Astrocyte (in vitro differentiated cells and primary cell): ENCODE results near the gene ITGB1. TPM values are rescaled to one million over a fixed set of nuclear protein-coding genes. Genes with fewer than 3 reads are reported as not detected.

Source experiments
- DNase-seq: peaks from one replicate; pipeline ENCODE4 v3.0.0-alpha.2; 2010; ENCODE audit warnings: low read depth
- FAIRE-seq: peaks from 2 replicates; lab custom pipeline; 2011; peaks lifted over from hg19 to GRCh38; lab: Jason Lieb, UNC
- H2AFZ ChIP-seq: 2 replicates; pipeline ENCODE4 v1.6.0; 2012; ENCODE audit warnings: low read depth, low read length, inconsistent platforms
- H3K27ac ChIP-seq: 2 replicates; pipeline ENCODE4 v1.5.1; 2011; ENCODE audit warnings: low read depth, low read length, inconsistent platforms
- H3K27me3 ChIP-seq: 2 replicates; pipeline ENCODE4 v1.6.0; 2011; ENCODE audit warnings: low read length, inconsistent platforms; ENCODE audit not compliant: insufficient read depth
- H3K36me3 ChIP-seq: 2 replicates; pipeline ENCODE4 v1.5.1; 2011; ENCODE audit warnings: low read length, inconsistent platforms; ENCODE audit not compliant: insufficient read depth
- H3K4me1 ChIP-seq: 2 replicates; pipeline ENCODE4 v1.5.1; 2011; ENCODE audit warnings: low read length, inconsistent platforms; ENCODE audit not compliant: insufficient read depth
- H3K4me2 ChIP-seq: 2 replicates; pipeline ENCODE4 v1.6.0; 2012; ENCODE audit warnings: low read length, inconsistent platforms
- H3K4me3 ChIP-seq: 2 replicates; pipeline ENCODE4 v1.5.1; 2011; ENCODE audit warnings: low read depth, mild to moderate bottlenecking, low read length, inconsistent platforms; ENCODE audit not compliant: insufficient read depth
- H3K79me2 ChIP-seq: 2 replicates; pipeline ENCODE4 v1.6.0; 2012; ENCODE audit warnings: mild to moderate bottlenecking, low read length, inconsistent platforms; ENCODE audit not compliant: insufficient read depth
- H3K9ac ChIP-seq: 2 replicates; pipeline ENCODE4 v1.6.0; 2012; ENCODE audit warnings: mild to moderate bottlenecking, low read length, inconsistent platforms
- H3K9me3 ChIP-seq: 2 replicates; pipeline ENCODE4 v1.5.1; 2012; ENCODE audit warnings: low read depth, mild to moderate bottlenecking, low read length, inconsistent platforms; ENCODE audit not compliant: insufficient read depth
- H4K20me1 ChIP-seq: 2 replicates; pipeline ENCODE4 v1.6.0; 2012; ENCODE audit warnings: low read length, inconsistent platforms; ENCODE audit not compliant: insufficient read depth
- H3K27ac Mint-ChIP-seq: one replicate; pipeline ENCODE4 v1.8.0; 2021; ENCODE audit warnings: mild to moderate bottlenecking, mixed read lengths; ENCODE audit not compliant: unreplicated experiment
- H3K27me3 Mint-ChIP-seq: one replicate; pipeline ENCODE4 v1.8.0; 2021; ENCODE audit warnings: low read depth, mixed read lengths; ENCODE audit not compliant: unreplicated experiment
- H3K36me3 Mint-ChIP-seq: one replicate; pipeline ENCODE4 v1.8.0; 2021; ENCODE audit warnings: low read depth, mixed read lengths; ENCODE audit not compliant: unreplicated experiment
- H3K4me1 Mint-ChIP-seq: one replicate; pipeline ENCODE4 v1.8.0; 2021; ENCODE audit warnings: low read depth, mixed read lengths; ENCODE audit not compliant: unreplicated experiment
- H3K4me3 Mint-ChIP-seq: one replicate; pipeline ENCODE4 v1.8.0; 2021; ENCODE audit warnings: mild to moderate bottlenecking, moderate library complexity, mixed read lengths; ENCODE audit not compliant: unreplicated experiment
- H3K9me3 Mint-ChIP-seq: one replicate; pipeline ENCODE4 v1.8.0; 2021; ENCODE audit warnings: mild to moderate bottlenecking, mixed read lengths; ENCODE audit not compliant: unreplicated experiment
- EZH2 ChIP-seq: IDR thresholded peaks from 2 replicates; pipeline ENCODE4 v1.6.1; 2012; ENCODE audit warnings: mild to moderate bottlenecking, low read length, inconsistent platforms; ENCODE audit not compliant: insufficient read depth
- total RNA-seq: library from RNA; stranded (reverse); gene quantifications from 2 replicates; pipeline ENCODE4 v1.2.1, GENCODE V29; 2021
- TF ChIP-seq, protein P1 (sequence below): IDR thresholded peaks from 2 replicates; pipeline ENCODE4 v1.5.1; 2011; ENCODE audit warnings: low read depth, mild to moderate bottlenecking, inconsistent platforms, low read length, moderate library complexity; ENCODE audit not compliant: insufficient read depth

ITGB1 gene
- total RNA-seq, 1 donor from 2014 or later, result 2,575 TPM

DNA sequence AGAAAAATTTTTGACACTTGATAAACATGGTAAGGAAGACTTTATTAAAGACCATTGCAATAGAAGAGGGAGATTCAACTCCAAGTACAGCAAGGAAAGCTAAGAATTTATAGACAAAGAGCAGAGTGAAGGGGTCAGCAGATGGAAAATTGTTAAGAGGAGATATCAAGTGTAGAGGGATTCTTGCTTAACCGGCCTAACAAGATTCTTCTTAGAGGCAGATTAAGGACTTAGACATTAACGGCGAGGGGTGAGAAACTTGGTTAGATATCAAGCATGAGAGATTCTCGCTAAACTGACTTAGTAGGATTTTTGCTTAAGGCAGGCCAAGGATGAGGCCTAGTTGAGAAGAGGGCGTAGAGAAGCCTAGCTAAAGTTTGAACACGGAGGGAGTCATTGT is 76.0 kb downstream of the ITGB1 start:
- H3K4me3 Mint-ChIP-seq, result no peak overlapping the region
- Histone ChIP-seq H3K4me3 (no peak overlapping the region), H3K4me2 (no peak overlapping the region), H3K9ac (no peak overlapping the region), H3K79me2 (no peaks in the 10 kb centered on the region), H3K9me3 (no peaks in the 10 kb centered on the region), H3K27me3 (no peaks in the 10 kb centered on the region), H4K20me1 (no peaks in the 10 kb centered on the region), H3K36me3 (no peaks in the 10 kb centered on the region), H3K27ac (no peak overlapping the region), H2AFZ (no peak overlapping the region), H3K4me1 (no peaks in the 10 kb centered on the region)
- no peak overlapping the region for H3K27ac Mint-ChIP-seq
- TF ChIP-seq, protein P1, sequence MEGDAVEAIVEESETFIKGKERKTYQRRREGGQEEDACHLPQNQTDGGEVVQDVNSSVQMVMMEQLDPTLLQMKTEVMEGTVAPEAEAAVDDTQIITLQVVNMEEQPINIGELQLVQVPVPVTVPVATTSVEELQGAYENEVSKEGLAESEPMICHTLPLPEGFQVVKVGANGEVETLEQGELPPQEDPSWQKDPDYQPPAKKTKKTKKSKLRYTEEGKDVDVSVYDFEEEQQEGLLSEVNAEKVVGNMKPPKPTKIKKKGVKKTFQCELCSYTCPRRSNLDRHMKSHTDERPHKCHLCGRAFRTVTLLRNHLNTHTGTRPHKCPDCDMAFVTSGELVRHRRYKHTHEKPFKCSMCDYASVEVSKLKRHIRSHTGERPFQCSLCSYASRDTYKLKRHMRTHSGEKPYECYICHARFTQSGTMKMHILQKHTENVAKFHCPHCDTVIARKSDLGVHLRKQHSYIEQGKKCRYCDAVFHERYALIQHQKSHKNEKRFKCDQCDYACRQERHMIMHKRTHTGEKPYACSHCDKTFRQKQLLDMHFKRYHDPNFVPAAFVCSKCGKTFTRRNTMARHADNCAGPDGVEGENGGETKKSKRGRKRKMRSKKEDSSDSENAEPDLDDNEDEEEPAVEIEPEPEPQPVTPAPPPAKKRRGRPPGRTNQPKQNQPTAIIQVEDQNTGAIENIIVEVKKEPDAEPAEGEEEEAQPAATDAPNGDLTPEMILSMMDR, result no peak
- TF ChIP-seq EZH2, result no peak
- H3K36me3 Mint-ChIP-seq, result no peaks in the 10 kb centered on the region
- H3K4me1 Mint-ChIP-seq, result peaks cover 3% of the 10 kb centered on the region
- H3K9me3 Mint-ChIP-seq, result no peaks in the 10 kb centered on the region
- FAIRE-seq (no peak), DNase-seq (no peak)
- H3K27me3 Mint-ChIP-seq, result no peaks in the 10 kb centered on the region

DNA sequence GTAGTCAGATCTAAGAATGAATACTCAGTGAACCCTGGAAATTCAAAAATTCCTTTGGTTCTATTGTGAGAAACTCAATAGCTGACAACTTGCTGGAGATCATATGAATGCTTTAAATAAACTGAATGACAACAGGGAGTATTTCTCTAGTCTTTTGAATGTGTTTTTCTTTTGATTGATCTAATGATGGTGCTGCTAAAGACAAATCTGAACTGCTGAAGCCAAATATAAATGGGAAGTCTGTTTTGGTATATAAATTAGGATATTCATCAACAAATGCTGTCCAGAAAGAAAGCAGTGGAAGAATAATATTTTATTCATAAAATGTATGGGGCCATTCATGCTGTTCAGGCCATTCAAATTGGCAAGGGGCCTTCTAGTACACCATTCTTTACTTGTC is 79.4 kb downstream of the ITGB1 start:
- H3K9ac ChIP-seq, result no peak overlapping the region
- no peaks in the 10 kb centered on the region for H3K9me3 Mint-ChIP-seq
- no peaks in the 10 kb centered on the region for H3K36me3 ChIP-seq
- H3K4me1 Mint-ChIP-seq, result peaks cover 3% of the 10 kb centered on the region
- no peaks in the 10 kb centered on the region for H3K79me2 ChIP-seq
- no peak overlapping the region for H3K27ac ChIP-seq
- H3K4me1 ChIP-seq, result no peaks in the 10 kb centered on the region
- TF ChIP-seq, protein P1, result no peak
- no peak for TF ChIP-seq EZH2
- no peak overlapping the region for H2AFZ ChIP-seq
- no peaks in the 10 kb centered on the region for H3K27me3 ChIP-seq
- no peak overlapping the region for H3K4me3 Mint-ChIP-seq
- FAIRE-seq, result no peak
- no peak overlapping the region for H3K4me2 ChIP-seq
- H3K27ac Mint-ChIP-seq, result no peak overlapping the region
- H3K4me3 ChIP-seq, result no peak overlapping the region
- no peaks in the 10 kb centered on the region for H4K20me1 ChIP-seq
- H3K9me3 ChIP-seq, result no peaks in the 10 kb centered on the region
- H3K27me3 Mint-ChIP-seq, result no peaks in the 10 kb centered on the region
- DNase-seq, result no peak
- H3K36me3 Mint-ChIP-seq, result no peaks in the 10 kb centered on the region

DNA sequence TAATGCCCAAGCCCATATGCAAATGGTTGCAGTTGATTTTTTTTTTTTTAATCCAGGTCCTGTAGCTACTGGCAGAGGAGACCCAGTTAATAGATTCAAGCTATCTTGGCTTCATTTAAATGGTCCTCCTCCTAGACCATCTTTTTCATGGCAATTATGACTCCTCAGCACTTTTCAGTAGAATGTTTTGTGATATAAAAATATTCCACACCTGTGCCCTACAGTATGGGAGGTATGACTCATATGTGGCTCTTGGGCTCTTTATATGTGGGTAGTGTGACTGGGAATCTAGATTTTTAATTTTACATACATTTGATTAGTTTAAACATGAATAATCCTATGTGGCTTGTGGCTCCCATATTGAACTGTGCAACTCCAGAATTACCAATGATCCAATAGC is 80.1 kb downstream of the ITGB1 start:
- DNase-seq, result no peak
- no peaks in the 10 kb centered on the region for H3K36me3 Mint-ChIP-seq
- H3K9me3 Mint-ChIP-seq, result peaks cover 3% of the 10 kb centered on the region
- Histone ChIP-seq H3K4me2 (no peak overlapping the region), H3K27me3 (no peaks in the 10 kb centered on the region), H3K79me2 (no peaks in the 10 kb centered on the region), H3K27ac (no peak overlapping the region), H3K9ac (no peak overlapping the region), H2AFZ (no peak overlapping the region), H3K36me3 (no peaks in the 10 kb centered on the region), H3K4me1 (no peaks in the 10 kb centered on the region), H3K4me3 (no peak overlapping the region), H3K9me3 (no peaks in the 10 kb centered on the region), H4K20me1 (no peaks in the 10 kb centered on the region)
- H3K4me1 Mint-ChIP-seq, result peaks cover 3% of the 10 kb centered on the region
- H3K4me3 Mint-ChIP-seq, result no peak overlapping the region
- H3K27me3 Mint-ChIP-seq, result no peaks in the 10 kb centered on the region
- TF ChIP-seq EZH2, result no peak
- TF ChIP-seq, protein P1, result no peak
- H3K27ac Mint-ChIP-seq, result no peak overlapping the region
- FAIRE-seq, result no peak
